ENCODE measurements around the gene RSRC1.

RSRC1 gene

DNA sequence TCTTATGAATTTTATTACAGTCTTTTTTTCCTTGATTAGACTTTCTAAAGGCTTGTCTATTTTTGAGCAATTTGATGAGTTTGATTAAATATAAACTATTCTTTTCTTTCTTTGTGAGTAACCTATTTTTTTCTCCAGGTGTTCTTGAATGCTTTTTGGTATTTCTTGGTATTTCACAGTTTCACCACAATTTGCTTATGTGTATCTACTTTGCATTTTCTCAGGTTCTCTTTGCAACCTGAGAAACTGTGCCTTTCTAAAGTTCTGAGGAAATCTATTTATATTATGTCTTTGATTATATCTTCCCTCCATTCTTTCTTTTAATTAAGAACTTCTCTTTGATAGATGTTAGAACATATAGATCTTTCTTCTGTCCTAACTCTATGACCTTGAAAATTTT lies 344.0 kb downstream of the RSRC1 start:
- no peaks in the 10 kb centered on the region for H3K36me3 ChIP-seq (ENCODE audit: insufficient read depth, low read length)

GRCh38 chr3:158455406-158455805 lies 345.5 kb downstream of the RSRC1 start:
- Histone ChIP-seq H3K4me1 (ENCODE audit: control insufficient read depth, insufficient read depth, low read length, unreplicated experiment) (no peaks in the 10 kb centered on the region), H3K4me3 (ENCODE audit: low read depth, low read length) (no peak overlapping the region), H3K27ac (ENCODE audit: low read depth, low read length) (no peak overlapping the region), H3K79me2 (ENCODE audit: control insufficient read depth, insufficient read depth, low read length, unreplicated experiment) (no peaks in the 10 kb centered on the region), H3K36me3 (ENCODE audit: insufficient read depth, low read length) (no peaks in the 10 kb centered on the region), H2AFZ (ENCODE audit: low read length, unreplicated experiment) (no peak overlapping the region), H3K27me3 (ENCODE audit: insufficient read depth, low read length) (no peaks in the 10 kb centered on the region)

More for the DNA sequence above, 344.0 kb downstream of the RSRC1 start:
- no peaks in the 10 kb centered on the region for H3K4me1 ChIP-seq (ENCODE audit: control insufficient read depth, insufficient read depth, low read length, unreplicated experiment)
- no peaks in the 10 kb centered on the region for H3K79me2 ChIP-seq (ENCODE audit: control insufficient read depth, insufficient read depth, low read length, unreplicated experiment)
- no peak overlapping the region for H3K4me3 ChIP-seq (ENCODE audit: low read depth, low read length)
- H3K27ac ChIP-seq (ENCODE audit: low read depth, low read length): no peak overlapping the region
- no peak overlapping the region for H2AFZ ChIP-seq (ENCODE audit: low read length, unreplicated experiment)
- H3K27me3 ChIP-seq (ENCODE audit: insufficient read depth, low read length): no peaks in the 10 kb centered on the region

GRCh38 chr3:158456114-158456513 lies 346.2 kb downstream of the RSRC1 start:
- Histone ChIP-seq H3K4me1 (ENCODE audit: control insufficient read depth, insufficient read depth, low read length, unreplicated experiment) (no peaks in the 10 kb centered on the region), H3K27me3 (ENCODE audit: insufficient read depth, low read length) (no peaks in the 10 kb centered on the region), H3K36me3 (ENCODE audit: insufficient read depth, low read length) (no peaks in the 10 kb centered on the region), H2AFZ (ENCODE audit: low read length, unreplicated experiment) (no peak overlapping the region), H3K4me3 (ENCODE audit: low read depth, low read length) (no peak overlapping the region), H3K79me2 (ENCODE audit: control insufficient read depth, insufficient read depth, low read length, unreplicated experiment) (no peaks in the 10 kb centered on the region), H3K27ac (ENCODE audit: low read depth, low read length) (no peak overlapping the region)

- Histone ChIP-seq H3K36me3 (ENCODE audit: insufficient read depth, low read length) (no peaks in the 10 kb centered on the region), H3K79me2 (ENCODE audit: control insufficient read depth, insufficient read depth, low read length, unreplicated experiment) (no peaks in the 10 kb centered on the region), H3K4me3 (ENCODE audit: low read depth, low read length) (no peak overlapping the region), H3K27ac (ENCODE audit: low read depth, low read length) (no peak overlapping the region), H3K4me1 (ENCODE audit: control insufficient read depth, insufficient read depth, low read length, unreplicated experiment) (no peaks in the 10 kb centered on the region), H3K27me3 (ENCODE audit: insufficient read depth, low read length) (no peaks in the 10 kb centered on the region), H2AFZ (ENCODE audit: low read length, unreplicated experiment) (no peak overlapping the region)
Measured at GRCh38 chr3:158458464-158458863, 348.6 kb downstream of the RSRC1 start.

GRCh38 chr3:158460926-158461325 lies 351.0 kb downstream of the RSRC1 start:
- Histone ChIP-seq H2AFZ (ENCODE audit: low read length, unreplicated experiment) (no peak overlapping the region), H3K36me3 (ENCODE audit: insufficient read depth, low read length) (no peaks in the 10 kb centered on the region), H3K79me2 (ENCODE audit: control insufficient read depth, insufficient read depth, low read length, unreplicated experiment) (no peaks in the 10 kb centered on the region), H3K4me1 (ENCODE audit: control insufficient read depth, insufficient read depth, low read length, unreplicated experiment) (no peaks in the 10 kb centered on the region), H3K4me3 (ENCODE audit: low read depth, low read length) (no peak overlapping the region), H3K27ac (ENCODE audit: low read depth, low read length) (no peak overlapping the region), H3K27me3 (ENCODE audit: insufficient read depth, low read length) (no peaks in the 10 kb centered on the region)

DNA sequence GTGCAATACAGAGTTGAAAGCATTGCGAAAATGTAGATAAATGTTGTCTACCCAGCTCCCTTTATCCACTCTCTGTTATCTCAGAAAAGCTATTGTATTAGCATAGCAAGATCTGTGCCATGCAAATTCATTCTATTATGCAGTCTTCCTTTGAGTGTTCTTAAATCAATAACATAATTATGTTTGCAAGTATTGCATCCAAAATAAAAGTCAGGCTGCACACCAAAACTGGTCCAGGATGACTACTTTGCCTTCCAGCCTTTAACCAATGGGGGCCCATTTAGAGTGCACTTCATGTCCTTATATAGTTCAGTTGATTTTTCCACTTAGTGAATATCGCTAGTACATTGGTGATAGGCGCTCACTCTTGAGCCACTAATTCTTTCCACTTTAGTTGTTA lies 353.7 kb downstream of the RSRC1 start:
- Histone ChIP-seq H3K4me1 (ENCODE audit: control insufficient read depth, insufficient read depth, low read length, unreplicated experiment) (no peaks in the 10 kb centered on the region), H3K79me2 (ENCODE audit: control insufficient read depth, insufficient read depth, low read length, unreplicated experiment) (no peaks in the 10 kb centered on the region), H3K4me3 (ENCODE audit: low read depth, low read length) (no peak overlapping the region), H3K27me3 (ENCODE audit: insufficient read depth, low read length) (no peaks in the 10 kb centered on the region), H2AFZ (ENCODE audit: low read length, unreplicated experiment) (no peak overlapping the region), H3K36me3 (ENCODE audit: insufficient read depth, low read length) (no peaks in the 10 kb centered on the region), H3K27ac (ENCODE audit: low read depth, low read length) (no peak overlapping the region)

- Histone ChIP-seq H3K27me3 (ENCODE audit: insufficient read depth, low read length) (no peaks in the 10 kb centered on the region), H3K4me1 (ENCODE audit: control insufficient read depth, insufficient read depth, low read length, unreplicated experiment) (no peaks in the 10 kb centered on the region), H3K79me2 (ENCODE audit: control insufficient read depth, insufficient read depth, low read length, unreplicated experiment) (no peaks in the 10 kb centered on the region), H2AFZ (ENCODE audit: low read length, unreplicated experiment) (no peak overlapping the region), H3K36me3 (ENCODE audit: insufficient read depth, low read length) (no peaks in the 10 kb centered on the region), H3K4me3 (ENCODE audit: low read depth, low read length) (no peak overlapping the region), H3K27ac (ENCODE audit: low read depth, low read length) (no peak overlapping the region)
Measured at GRCh38 chr3:158465074-158465473, 355.2 kb downstream of the RSRC1 start.

- peaks cover 18% of the 10 kb centered on the region for H3K4me1 ChIP-seq (ENCODE audit: control insufficient read depth, insufficient read depth, low read length, unreplicated experiment)
- H2AFZ ChIP-seq (ENCODE audit: low read length, unreplicated experiment): peak overlapping the region; percentile 30
- H3K27ac ChIP-seq (ENCODE audit: low read depth, low read length): peak overlapping the region; percentile 69
- H3K27me3 ChIP-seq (ENCODE audit: insufficient read depth, low read length): no peaks in the 10 kb centered on the region
- no peaks in the 10 kb centered on the region for H3K36me3 ChIP-seq (ENCODE audit: insufficient read depth, low read length)
- H3K4me3 ChIP-seq (ENCODE audit: low read depth, low read length): no peak overlapping the region
- no peaks in the 10 kb centered on the region for H3K79me2 ChIP-seq (ENCODE audit: control insufficient read depth, insufficient read depth, low read length, unreplicated experiment)
Measured at GRCh38 chr3:158470944-158471638, 361.2 kb downstream of the RSRC1 start.

DNA sequence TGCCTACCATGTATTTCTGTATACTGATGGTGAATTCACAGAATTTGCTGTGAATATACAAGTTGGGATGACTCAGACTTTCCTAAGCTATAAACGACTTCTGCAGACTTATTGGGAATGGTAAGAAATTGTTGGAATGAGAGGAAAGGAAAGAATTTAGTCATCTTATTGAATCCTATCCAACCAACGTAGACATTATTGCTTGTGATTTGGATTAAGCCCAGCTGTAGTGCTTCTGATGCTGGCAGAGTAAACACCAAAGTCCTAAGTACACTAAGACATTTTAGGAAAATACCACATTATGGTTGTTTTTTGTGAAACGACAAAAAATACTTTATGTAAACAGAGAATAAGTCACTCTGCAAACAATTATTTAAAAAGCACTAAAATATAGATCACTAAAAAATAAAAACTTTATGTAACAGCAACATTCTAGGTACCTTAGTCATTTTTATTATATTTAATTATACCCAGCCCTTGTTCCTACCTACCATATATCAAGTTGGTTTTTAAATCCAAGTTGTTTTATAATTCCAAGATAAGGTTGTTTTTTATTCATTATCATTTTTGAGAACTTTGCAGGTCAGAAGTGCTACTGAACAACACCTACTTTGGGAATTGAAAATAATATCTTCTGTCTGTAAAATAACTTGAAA lies 361.9 kb downstream of the RSRC1 start:
- H3K4me1 ChIP-seq (ENCODE audit: control insufficient read depth, insufficient read depth, low read length, unreplicated experiment): peaks cover 18% of the 10 kb centered on the region
- no peak overlapping the region for H3K4me3 ChIP-seq (ENCODE audit: low read depth, low read length)
- no peak overlapping the region for H2AFZ ChIP-seq (ENCODE audit: low read length, unreplicated experiment)
- H3K36me3 ChIP-seq (ENCODE audit: insufficient read depth, low read length): no peaks in the 10 kb centered on the region
- peak overlapping the region; percentile 69 for H3K27ac ChIP-seq (ENCODE audit: low read depth, low read length)
- no peaks in the 10 kb centered on the region for H3K27me3 ChIP-seq (ENCODE audit: insufficient read depth, low read length)
- no peaks in the 10 kb centered on the region for H3K79me2 ChIP-seq (ENCODE audit: control insufficient read depth, insufficient read depth, low read length, unreplicated experiment)

GRCh38 chr3:158479051-158479450 lies 369.2 kb downstream of the RSRC1 start:
- Histone ChIP-seq H3K27me3 (ENCODE audit: insufficient read depth, low read length) (no peaks in the 10 kb centered on the region), H2AFZ (ENCODE audit: low read length, unreplicated experiment) (no peak overlapping the region), H3K4me3 (ENCODE audit: low read depth, low read length) (no peak overlapping the region), H3K27ac (ENCODE audit: low read depth, low read length) (no peak overlapping the region), H3K36me3 (ENCODE audit: insufficient read depth, low read length) (no peaks in the 10 kb centered on the region), H3K4me1 (ENCODE audit: control insufficient read depth, insufficient read depth, low read length, unreplicated experiment) (no peaks in the 10 kb centered on the region), H3K79me2 (ENCODE audit: control insufficient read depth, insufficient read depth, low read length, unreplicated experiment) (no peaks in the 10 kb centered on the region)

GRCh38 chr3:158483701-158484235 lies 373.9 kb downstream of the RSRC1 start:
- H3K4me1 ChIP-seq (ENCODE audit: control insufficient read depth, insufficient read depth, low read length, unreplicated experiment): no peaks in the 10 kb centered on the region
- no peak overlapping the region for H2AFZ ChIP-seq (ENCODE audit: low read length, unreplicated experiment)
- no peaks in the 10 kb centered on the region for H3K79me2 ChIP-seq (ENCODE audit: control insufficient read depth, insufficient read depth, low read length, unreplicated experiment)
- H3K27me3 ChIP-seq (ENCODE audit: insufficient read depth, low read length): no peaks in the 10 kb centered on the region
- H3K36me3 ChIP-seq (ENCODE audit: insufficient read depth, low read length): no peaks in the 10 kb centered on the region
- no peak overlapping the region for H3K4me3 ChIP-seq (ENCODE audit: low read depth, low read length)
- H3K27ac ChIP-seq (ENCODE audit: low read depth, low read length): no peak overlapping the region
